NOMO-1 treated with DMSO at 0.1 percent for 48 hours (cell line): Measurements from ENCODE around the gene GOLGA6A.

Source experiments
- DNase-seq: peaks from one replicate; lab custom pipeline; 2025; ENCODE audit not compliant: unreplicated experiment; lab: John Stamatoyannopoulos, UW

GOLGA6A gene

GRCh38 chr15:74037171-74038117 is 44.9 kb downstream of the GOLGA6A start:
- no peak for DNase-seq

DNA sequence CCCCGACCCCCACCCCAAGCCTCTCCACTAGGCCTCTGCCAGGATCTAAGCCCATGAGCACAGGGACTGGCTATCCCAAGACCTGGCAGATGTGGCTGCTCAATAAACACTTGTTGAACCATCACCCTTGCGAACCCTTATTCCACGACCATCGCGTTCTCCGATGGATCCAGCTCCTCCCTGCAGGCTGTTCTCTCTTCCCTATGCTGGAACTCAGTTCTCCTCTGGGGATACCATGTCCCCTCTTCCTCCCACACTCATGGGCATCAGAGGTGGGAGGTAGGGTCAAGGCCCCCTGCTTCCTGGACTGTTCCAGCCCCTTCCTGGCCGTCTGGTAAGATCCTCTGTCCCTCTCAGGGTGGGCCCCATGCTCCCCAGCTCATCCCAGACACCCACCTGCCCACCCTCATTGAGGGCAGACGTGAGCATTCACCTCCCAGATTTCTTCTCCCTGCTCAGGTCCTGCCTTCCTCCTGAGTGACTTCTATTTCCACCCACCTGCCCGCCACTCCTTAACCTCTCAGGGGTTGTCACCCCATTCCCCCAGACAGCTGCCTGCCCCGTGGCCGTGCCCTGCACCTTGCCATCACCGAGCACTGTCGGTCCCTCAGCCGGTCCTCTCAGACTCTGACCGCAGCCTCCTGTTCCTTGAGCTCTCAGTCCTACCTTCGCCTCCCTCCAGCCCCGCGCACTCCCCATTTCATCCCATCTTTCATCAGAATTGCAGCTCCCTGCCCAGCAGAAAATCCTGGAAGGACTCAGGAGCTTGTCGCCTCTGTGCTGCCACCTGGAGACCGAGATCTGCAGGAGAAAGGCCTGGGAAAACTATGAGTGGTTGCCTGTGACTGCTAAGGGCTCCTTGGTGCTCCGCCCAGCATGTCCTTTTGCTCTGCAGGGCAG is 45.8 kb downstream of the GOLGA6A start:
- DNase-seq: no peak

- no peak for DNase-seq
Measured at GRCh38 chr15:74035121-74036017, 47.0 kb downstream of the GOLGA6A start.

DNA sequence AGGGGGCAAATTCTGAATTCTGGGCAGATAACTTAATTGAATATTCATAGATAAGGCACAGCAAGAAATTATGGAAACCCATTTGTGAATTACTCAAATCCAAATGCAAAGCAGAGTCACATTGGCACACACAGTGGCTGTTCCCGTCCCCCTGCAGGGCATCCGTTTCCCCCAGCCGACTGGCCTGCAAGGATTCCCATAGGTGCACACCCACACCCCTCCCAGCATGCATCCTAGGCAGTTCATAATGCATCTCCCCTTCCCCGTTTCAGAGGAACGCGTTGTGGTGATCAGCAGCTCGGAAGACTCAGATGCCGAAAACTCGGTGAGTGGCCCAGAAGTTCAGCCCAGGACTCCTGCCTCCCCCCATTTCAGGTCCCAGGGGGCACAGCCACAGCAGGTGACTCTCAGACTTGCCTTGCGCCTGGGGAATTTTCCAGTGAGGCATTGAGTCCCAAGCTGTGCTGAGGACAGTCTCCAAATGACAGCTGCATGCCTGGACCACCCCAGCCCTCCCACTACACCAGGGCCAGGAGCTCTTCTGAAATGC is 48.1 kb downstream of the GOLGA6A start:
- no peak for DNase-seq

GRCh38 chr15:74032606-74033561 is 49.5 kb downstream of the GOLGA6A start:
- no peak for DNase-seq

DNA sequence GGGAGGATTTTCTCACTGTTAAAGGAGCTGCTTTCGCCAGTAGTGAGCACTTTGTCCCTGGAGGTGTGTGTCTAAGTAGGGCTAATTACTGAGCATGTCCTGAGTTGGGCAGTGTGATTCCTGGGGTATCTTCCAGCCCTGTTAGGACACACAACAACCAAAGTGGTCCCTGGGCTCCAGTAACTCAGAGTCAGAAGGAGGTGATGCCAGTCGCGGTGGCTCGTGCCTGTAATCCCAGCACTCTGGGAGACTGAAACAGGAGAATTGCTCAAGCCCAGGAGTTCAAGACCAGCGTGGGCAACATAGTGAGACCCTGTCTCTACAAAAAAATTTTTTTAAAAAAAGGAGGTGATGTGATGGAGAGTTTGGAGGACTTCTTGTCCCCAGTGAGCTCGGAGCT is 50.3 kb downstream of the GOLGA6A start:
- DNase-seq: no peak

GRCh38 chr15:74028646-74029045 is 53.7 kb downstream of the GOLGA6A start:
- no peak for DNase-seq

GRCh38 chr15:74027688-74028087 is 54.7 kb downstream of the GOLGA6A start:
- no peak for DNase-seq

GRCh38 chr15:74025436-74025835 is 56.9 kb downstream of the GOLGA6A start:
- no peak for DNase-seq

GRCh38 chr15:74024687-74025086 is 57.7 kb downstream of the GOLGA6A start:
- no peak for DNase-seq

- DNase-seq: no peak
Measured at GRCh38 chr15:74022706-74023470, 59.5 kb downstream of the GOLGA6A start.
